Stomach (tissue), 4 donors: ENCODE data around the gene CIAO3.

ENCODE experiments used
- CTCF ChIP-seq, 7 experiments: fragments of 450-650 bp in 4 of 7; fragments of 200-600 bp in 3 of 7; sonication (generic) in 3 of 7; IDR thresholded peaks; one replicate each; pipeline ENCODE4 v1.5.1; 2016 to 2019; ENCODE audit warnings: antibody characterized with exemption in 7 of 7, control low read depth in 2 of 7, mild to moderate bottlenecking in 1 of 7
- EP300 ChIP-seq: sonication (generic); formaldehyde crosslinking; IDR thresholded peaks from one replicate; pipeline ENCODE4 v1.6.1; 2017; ENCODE audit warnings: antibody characterized with exemption
- POLR2AphosphoS5 ChIP-seq, 3 donors: sonication (generic); formaldehyde crosslinking; IDR thresholded peaks; one replicate each; pipeline ENCODE4 v1.6.1; 2016; ENCODE audit warnings: antibody characterized with exemption in 3 of 3

- TF ChIP-seq CTCF (IDR thresholded peaks at IDR 0.05) = no peak
- no peak for TF ChIP-seq EP300
- TF ChIP-seq POLR2AphosphoS5 (IDR thresholded peaks at IDR 0.05) = no peak
Measured at GRCh38 chr16:702341-702740, 38.5 kb downstream of the CIAO3 start.
